HCT116 (cell line): Measurements from ENCODE around the gene TBX3. TPM values are rescaled to one million over a fixed set of nuclear protein-coding genes. Genes with fewer than 3 reads are reported as not detected.

Source experiments
- ATAC-seq: fragments of 200-7000 bp; cut with Tn5 transposase; 2 replicates; pipeline ENCODE4 v1.9.1; 2020; ENCODE audit warnings: mild to moderate bottlenecking, moderate library complexity
- BruUV-seq: library from RNA; stranded (reverse); fragments of 400-500 nt; replicated peaks from 2 replicates; lab custom pipeline; 2021; lab: Mats Ljungman, UMichigan
- CTCF ChIA-PET: fragments of 300-600 bp; sonication (Branson Sonifier 250); formaldehyde crosslinking; loops from one replicate; lab custom pipeline; 2021; ENCODE audit warnings: antibody characterized with exemption; lab: Charles Lee
- POLR2A ChIA-PET: fragments of 300-600, 350-600 bp; sonication (Branson Sonifier 250); formaldehyde crosslinking; loops from one replicate; lab custom pipeline; 2021; ENCODE audit warnings: antibody characterized with exemption; lab: Charles Lee
- RAD21 ChIA-PET, 2 experiments: fragments of 300-600 bp; sonication (Branson Sonifier 250); formaldehyde crosslinking; loops; one replicate each; lab custom pipeline; 2023; ENCODE audit warnings: low total read pairs in 2 of 2; ENCODE audit not compliant: uncharacterized antibody in 2 of 2, unreplicated experiment in 2 of 2, low non-redundant PET in 1 of 2; lab: Charles Lee
- DNase-seq: peaks from one replicate; pipeline ENCODE4 v3.0.0-alpha.2; 2010; ENCODE audit warnings: low read depth, low spot score
- H2AFZ ChIP-seq: fragments of 200-600 bp; shearing (Covaris generic), sonication (generic); 2 replicates; pipeline ENCODE4 v1.6.1; 2017; ENCODE audit warnings: low read depth, mixed run types, mixed read lengths, antibody characterized with exemption, low read length; ENCODE audit not compliant: poor library complexity, severe bottlenecking
- H3K27ac ChIP-seq: 2 replicates; pipeline ENCODE4 v1.5.1; 2012; ENCODE audit warnings: low read depth, low read length
- H3K27me3 ChIP-seq: fragments of 200-600 bp; sonication (generic); 2 replicates; pipeline ENCODE4 v1.6.1; 2016; ENCODE audit warnings: mixed run types, low read length, mixed read lengths; ENCODE audit not compliant: insufficient read depth
- H3K36me3 ChIP-seq, 2 experiments: fragments of 200-500 bp in 1 of 2; fragments of 200-600 bp in 1 of 2; sonication (Bioruptor generic) in 1 of 2; sonication (generic) in 1 of 2; 2 replicates each; pipeline versions ENCODE4 v1.5.1 to v1.6.1; 2014 to 2016; ENCODE audit warnings: low read length in 2 of 2, inconsistent platforms in 1 of 2, mixed read lengths in 1 of 2, mixed run types in 1 of 2; ENCODE audit not compliant: insufficient read depth in 2 of 2, control insufficient read depth in 1 of 2
- H3K4me1 ChIP-seq, 2 experiments: fragments of 200-600 bp in 1 of 2; sonication (generic) in 1 of 2; 2 replicates each; pipeline versions ENCODE4 v1.5.1 to v1.6.1; 2012 to 2017; ENCODE audit warnings: low read length in 2 of 2, inconsistent platforms in 1 of 2, mild to moderate bottlenecking in 1 of 2, mixed read lengths in 1 of 2, mixed run types in 1 of 2, moderate library complexity in 1 of 2; ENCODE audit not compliant: insufficient read depth in 2 of 2, control insufficient read depth in 1 of 2
- H3K4me2 ChIP-seq: fragments of 200-600 bp; sonication (generic); 2 replicates; pipeline ENCODE4 v1.6.1; 2017; ENCODE audit warnings: mixed run types, low read length, mixed read lengths
- H3K4me3 ChIP-seq, 2 experiments: fragments of 200-600 bp in 1 of 2; sonication (generic) in 1 of 2; replicated peaks in 1 of 2; 2 replicates each; pipeline ENCODE4 v1.5.1; 2011 to 2016; ENCODE audit warnings: low read length in 2 of 2, control low read depth in 1 of 2, low read depth in 1 of 2, mild to moderate bottlenecking in 1 of 2, mixed read lengths in 1 of 2, mixed run types in 1 of 2
- H3K79me2 ChIP-seq: fragments of 200-600 bp; sonication (generic); 2 replicates; pipeline ENCODE4 v1.6.1; 2017; ENCODE audit warnings: mild to moderate bottlenecking, mixed run types, low read length, moderate library complexity, mixed read lengths; ENCODE audit not compliant: insufficient read depth
- H3K9ac ChIP-seq: fragments of 200-600 bp; sonication (generic); 2 replicates; pipeline ENCODE4 v1.6.1; 2016; ENCODE audit warnings: low read length, mixed read lengths
- H3K9me2 ChIP-seq: fragments of 200-600 bp; sonication (generic), shearing (Covaris generic); 2 replicates; pipeline ENCODE4 v1.6.1; 2017; ENCODE audit warnings: mixed run types, mild to moderate bottlenecking, moderate library complexity; ENCODE audit not compliant: insufficient read depth
- H3K9me3 ChIP-seq, 2 experiments: fragments of 200-500 bp in 1 of 2; fragments of 200-600 bp in 1 of 2; sonication (Bioruptor generic) in 1 of 2; sonication (generic) in 1 of 2; 2 replicates each; pipeline ENCODE4 v1.6.1; 2014 to 2017; ENCODE audit warnings: low read length in 2 of 2, mixed read lengths in 2 of 2, inconsistent platforms in 1 of 2, low read depth in 1 of 2, mild to moderate bottlenecking in 1 of 2, mixed run types in 1 of 2, moderate library complexity in 1 of 2; ENCODE audit not compliant: control insufficient read depth in 1 of 2, insufficient read depth in 1 of 2
- H4K20me1 ChIP-seq: fragments of 200-600 bp; sonication (generic), shearing (Covaris generic); 2 replicates; pipeline ENCODE4 v1.6.1; 2017; ENCODE audit warnings: mixed run types, mild to moderate bottlenecking, moderate library complexity; ENCODE audit not compliant: insufficient read depth
- CBX3 ChIP-seq: IDR thresholded peaks from 2 replicates; pipeline ENCODE4 v1.6.1; 2012; ENCODE audit warnings: low read depth
- CEBPB ChIP-seq: IDR thresholded peaks from 2 replicates; pipeline ENCODE4 v1.6.1; 2012; ENCODE audit warnings: low read depth
- EGR1 ChIP-seq: IDR thresholded peaks from 2 replicates; pipeline ENCODE4 v1.6.1; 2012; ENCODE audit warnings: low read depth
- TCF7L2 ChIP-seq: IDR thresholded peaks from 2 replicates; pipeline ENCODE4 v1.7.0; 2011; ENCODE audit warnings: borderline replicate concordance, inconsistent platforms; ENCODE audit not compliant: insufficient read depth, insufficient read length; ENCODE audit errors: extremely low read depth
- ZNF274 ChIP-seq: fragments of 200-500 bp; sonication (Bioruptor generic); IDR thresholded peaks from 2 replicates; pipeline ENCODE4 v1.6.1; 2014; ENCODE audit warnings: mild to moderate bottlenecking, low read depth, low read length, inconsistent platforms
- intact Hi-C: fragments of 100-400 bp; cut with micrococcal nuclease; formaldehyde crosslinking; loops from 2 replicates; pipeline ENCODE4 v1.10.0; 2022
- total RNA-seq: library from RNA; stranded (reverse); gene quantifications from one replicate; pipeline ENCODE4 v1.2.1, GENCODE V29; 2021; ENCODE audit not compliant: unreplicated experiment

The TBX3 gene
- total RNA-seq, 1 experiment from 2014 or later, result 12.8 TPM

DNA sequence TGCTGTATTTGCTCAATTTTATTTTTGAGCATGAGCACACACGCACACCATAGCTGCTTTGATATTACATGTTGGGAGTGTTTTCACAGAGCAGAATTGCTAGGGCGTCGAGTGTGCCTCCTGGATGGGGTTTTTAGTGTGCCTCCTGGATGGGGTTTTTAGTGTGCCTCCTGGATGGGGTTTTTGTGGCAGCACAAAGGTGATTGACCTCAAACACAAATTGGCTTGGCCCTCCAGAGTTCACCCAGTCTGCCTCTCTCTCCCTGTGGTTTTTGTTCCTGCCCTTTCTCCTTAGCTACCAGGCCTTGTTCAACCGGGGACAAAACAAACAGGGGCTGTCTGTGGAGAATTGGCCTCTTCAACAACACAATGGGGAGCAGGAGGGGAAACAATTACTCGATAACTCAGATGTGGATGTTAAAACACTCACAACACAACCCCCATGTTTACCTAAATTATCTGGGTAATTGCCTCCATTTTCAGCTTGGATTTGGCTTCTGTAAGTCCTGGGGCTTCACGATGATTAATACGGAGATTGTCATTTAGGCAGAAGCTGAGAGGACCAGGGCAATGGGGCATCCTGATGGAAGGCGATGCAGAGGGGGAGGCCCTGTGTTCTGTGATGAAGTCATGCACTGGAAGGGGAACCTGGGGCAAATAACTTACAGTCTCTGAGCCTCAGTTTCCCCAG, 26.9 kb downstream of the TBX3 start:
- peaks cover 6 to 22% of the 10 kb centered on the region in 2 experiments; a peak in 3 of 4 replicates for H3K4me1 ChIP-seq
- no peak overlapping the region for H2AFZ ChIP-seq
- BruUV-seq, result no TSS peak
- H3K9ac ChIP-seq, result no peak overlapping the region
- no peaks in the 10 kb centered on the region for H3K36me3 ChIP-seq
- H4K20me1 ChIP-seq, result no peaks in the 10 kb centered on the region
- no peak overlapping the region for H3K27ac ChIP-seq
- ChIA-PET POLR2A (no interaction called here), RAD21 (no interaction called here), CTCF (interaction anchor here (1.5 to 1.8 kb wide), 2 partner anchors 20 to 32 kb away, joined by 10 to 12 read pairs; no protein-coding TSS in a partner anchor)
- DNase-seq, result no peak
- H3K27me3 ChIP-seq, result no peaks in the 10 kb centered on the region
- H3K9me2 ChIP-seq, result no peaks in the 10 kb centered on the region
- intact Hi-C loops, result no loop called here
- no peak overlapping the region for H3K4me3 ChIP-seq
- peak overlapping the region; percentile 48; the same call in 1 of the 2 replicates for H3K4me2 ChIP-seq
- ATAC-seq, result 0 out of 2 replicates have a peak, but pooled peaks have one; percentile 4
- no peaks in the 10 kb centered on the region for H3K79me2 ChIP-seq
- TF ChIP-seq CBX3 (no peak), ZNF274 (no peak)
- TF ChIP-seq, all 23 proteins: peak for 0
- H3K9me3 ChIP-seq, result no peaks in the 10 kb centered on the region

DNA sequence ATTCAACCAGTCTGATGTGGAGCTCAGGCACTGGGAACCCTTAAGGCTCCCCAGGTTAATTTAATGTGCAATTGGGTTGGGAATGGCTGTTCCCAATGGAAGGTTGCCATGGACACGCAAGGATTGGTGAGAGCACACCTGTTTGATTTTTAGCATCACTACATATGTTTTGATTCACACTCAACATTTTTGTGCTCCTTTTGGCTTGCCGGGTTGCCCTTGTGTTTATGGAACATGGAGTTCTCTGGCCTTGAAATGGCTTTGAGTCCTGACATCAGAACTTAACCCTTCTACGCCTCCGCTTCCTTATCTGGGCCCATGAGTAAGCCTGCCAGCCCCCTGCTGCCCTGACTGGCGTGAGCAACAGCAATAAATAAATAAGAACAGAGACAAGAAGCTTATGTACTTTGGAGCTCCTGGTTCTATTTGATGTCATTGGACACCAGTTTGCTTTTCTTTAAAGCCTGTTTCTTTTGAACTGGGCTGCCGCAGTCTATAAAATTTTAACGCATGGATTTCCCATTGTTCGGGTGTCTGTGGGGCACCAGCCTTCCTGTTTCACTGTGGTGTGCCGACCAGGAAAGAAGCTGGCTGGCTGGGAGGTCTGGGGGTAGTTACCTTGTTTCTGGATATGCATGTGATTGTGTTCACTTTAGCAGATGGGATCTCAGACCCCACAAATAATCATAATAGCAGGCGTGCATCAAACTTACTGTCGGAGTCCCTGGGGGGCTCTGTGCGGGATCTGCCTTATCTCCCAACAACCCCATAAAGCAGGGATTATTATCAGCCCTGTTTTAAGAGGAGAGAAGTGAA, 27.8 kb downstream of the TBX3 start:
- no peaks in the 10 kb centered on the region for H3K36me3 ChIP-seq
- ATAC-seq (peak; percentile 87), DNase-seq (peak; percentile 35)
- intact Hi-C loops, result no loop called here
- H3K27ac ChIP-seq, result no peak overlapping the region
- peak; percentile 75 for TF ChIP-seq TCF7L2
- no peak for TF ChIP-seq CEBPB
- peak; percentile 74 for TF ChIP-seq EGR1
- H3K4me1 ChIP-seq, result peaks cover 6 to 22% of the 10 kb centered on the region in 2 experiments; a peak in 3 of 4 replicates
- no peaks in the 10 kb centered on the region for H3K27me3 ChIP-seq
- POLR2A ChIA-PET, result interaction anchor here (0.6 to 0.9 kb wide), 2 partner anchors 28 to 1109 kb away, joined by 4 to 7 read pairs; partner anchors contain the start of gene TBX3
- H3K9ac ChIP-seq, result no peak overlapping the region
- RAD21 ChIA-PET, result no interaction called here
- H3K4me2 ChIP-seq, result peak overlapping the region; percentile 48
- 0 out of 4 replicates have a peak overlapping the region, but pooled peaks of 1 of the 2 experiments have one; percentile 6 for H3K4me3 ChIP-seq
- H3K9me3 ChIP-seq, result no peaks in the 10 kb centered on the region
- no peaks in the 10 kb centered on the region for H4K20me1 ChIP-seq
- BruUV-seq, result no TSS peak
- no peaks in the 10 kb centered on the region for H3K9me2 ChIP-seq
- H3K79me2 ChIP-seq, result no peaks in the 10 kb centered on the region
- CTCF ChIA-PET, result interaction anchor here (1.1 to 1.8 kb wide), 4 partner anchors 19 to 1242 kb away, joined by 3 to 12 read pairs (median 10); no protein-coding TSS in a partner anchor
- peak overlapping the region; percentile 32 for H2AFZ ChIP-seq
